Tibial artery (tissue), 4 donors: ENCODE data around the gene LRRC7.
"Not testable (repeated sequence)": the region's sequence is repeated elsewhere in the genome, so short reads cannot be mapped to it uniquely, and the experiment has no call there.

ENCODE experiments used
- DNase-seq, 2 donors: peaks; one replicate each; pipeline ENCODE4 v3.0.0-alpha.2; 2019
- H3K27ac ChIP-seq, 2 donors: fragments of 200-600 bp; sonication (generic) in 1 of 2; 1 replicate in 1 of 2; 2 replicates in 1 of 2; pipeline ENCODE4 v1.5.1; 2018 to 2019; ENCODE audit warnings: mild to moderate bottlenecking in 1 of 2
- H3K27me3 ChIP-seq, 2 donors: fragments of 200-600 bp; sonication (generic) in 1 of 2; one replicate each; pipeline versions ENCODE4 v1.5.1 to v1.6.0; 2016 to 2019
- H3K36me3 ChIP-seq, 3 donors: fragments of 200-600 bp; sonication (generic) in 2 of 3; one replicate each; pipeline ENCODE4 v1.5.1; 2016 to 2019; ENCODE audit warnings: mild to moderate bottlenecking in 2 of 3
- H3K4me1 ChIP-seq, 4 donors: fragments of 200-600 bp; sonication (generic) in 2 of 4; 1 replicate in 3 of 4; 2 replicates in 1 of 4; pipeline ENCODE4 v1.5.1; 2016 to 2019
- H3K4me3 ChIP-seq, 2 donors: fragments of 200-600 bp; sonication (generic) in 1 of 2; 1 replicate in 1 of 2; 2 replicates in 1 of 2; pipeline ENCODE4 v1.5.1; 2018 to 2019; ENCODE audit warnings: mild to moderate bottlenecking in 2 of 2
- H3K9me3 ChIP-seq, 3 donors: fragments of 200-600 bp; sonication (generic) in 1 of 3; one replicate each; pipeline ENCODE4 v1.5.1; 2016 to 2019
- CTCF ChIP-seq, 2 experiments: fragments of 200-600 bp in 1 of 2; fragments of 450-650 bp in 1 of 2; IDR thresholded peaks; one replicate each; pipeline ENCODE4 v1.5.1; 2017 to 2019; ENCODE audit warnings: antibody characterized with exemption in 2 of 2, mild to moderate bottlenecking in 1 of 2, moderate library complexity in 1 of 2
- intact Hi-C: fragments of 100-400 bp; cut with DNase I; formaldehyde crosslinking; loops from one replicate; pipeline ENCODE4 v1.15.0; 2023; ENCODE audit warnings: low total_unique reads

Gene LRRC7

DNA sequence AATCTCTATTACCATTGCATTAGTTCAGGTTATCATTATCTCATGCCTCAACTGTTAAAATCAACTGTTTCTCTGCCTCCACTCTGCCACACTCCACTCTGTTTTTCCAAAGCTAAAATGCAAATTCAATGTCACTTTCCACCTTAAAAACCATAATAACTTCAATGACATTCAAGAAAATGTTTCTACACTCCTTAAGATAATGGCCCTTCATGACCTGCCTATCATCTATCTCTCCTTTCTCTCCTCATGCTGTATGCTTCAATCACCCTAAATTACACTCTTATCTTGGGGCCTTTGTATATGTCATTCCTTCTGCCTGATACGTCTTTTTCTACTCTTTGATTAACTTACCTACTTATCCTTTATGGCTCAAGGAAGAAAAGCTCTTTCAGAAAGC is 296.0 kb downstream of the LRRC7 start:
- Histone ChIP-seq H3K27me3 (no peaks in the 10 kb centered on the region), H3K4me1 (no peaks in the 10 kb centered on the region), H3K4me3 (no peak overlapping the region), H3K27ac (no peak overlapping the region), H3K9me3 (no peaks in the 10 kb centered on the region), H3K36me3 (no peaks in the 10 kb centered on the region)
- no peak for DNase-seq
- intact Hi-C loops = no loop called here
- no peak for TF ChIP-seq CTCF (IDR thresholded peaks at IDR 0.05)

DNA sequence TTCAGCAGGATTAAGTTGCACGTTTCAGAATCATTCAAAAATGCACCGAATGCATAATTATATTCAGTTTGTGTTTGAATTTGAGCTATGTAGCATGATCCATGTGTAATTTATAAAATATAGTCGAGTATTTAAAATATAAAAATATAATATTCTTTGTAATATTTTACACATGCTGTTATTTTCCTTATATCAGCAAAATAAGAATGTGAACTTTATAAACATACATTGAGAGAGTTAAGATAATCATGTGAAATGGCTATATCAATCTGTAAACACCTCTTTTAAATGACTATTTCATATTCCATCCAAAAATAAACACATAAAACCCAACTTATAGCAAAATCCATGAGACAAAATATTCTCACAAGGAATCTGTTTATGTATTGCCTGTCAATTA is 303.7 kb downstream of the LRRC7 start:
- no peaks in the 10 kb centered on the region for H3K36me3 ChIP-seq
- intact Hi-C loops = no loop called here
- H3K27me3 ChIP-seq = no peaks in the 10 kb centered on the region
- H3K9me3 ChIP-seq = no peaks in the 10 kb centered on the region
- H3K27ac ChIP-seq = no peak overlapping the region
- DNase-seq = no peak
- TF ChIP-seq CTCF (IDR thresholded peaks at IDR 0.05) = no peak
- no peaks in the 10 kb centered on the region for H3K4me1 ChIP-seq
- no peak overlapping the region for H3K4me3 ChIP-seq

DNA sequence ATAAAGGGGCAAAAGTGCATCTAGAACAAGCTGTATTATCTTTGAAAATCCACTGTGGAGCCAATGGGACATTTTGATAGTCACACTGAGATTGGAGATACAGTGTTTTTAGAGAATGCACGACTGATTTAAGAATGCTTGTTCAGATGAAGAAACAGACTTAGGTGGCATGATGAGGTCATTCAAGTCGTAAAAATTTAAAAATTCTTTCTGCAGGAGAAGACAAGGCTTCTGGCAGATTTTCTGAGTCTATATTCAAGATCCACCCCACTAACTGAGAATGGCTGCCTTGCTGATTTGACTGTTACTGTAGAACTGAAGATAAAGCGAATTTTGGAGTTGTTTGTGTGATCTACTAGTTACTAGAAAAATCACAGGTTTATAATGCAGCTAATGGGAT is 310.6 kb downstream of the LRRC7 start:
- H3K27ac ChIP-seq = no peak overlapping the region
- no peaks in the 10 kb centered on the region for H3K9me3 ChIP-seq
- no peaks in the 10 kb centered on the region for H3K4me1 ChIP-seq
- TF ChIP-seq CTCF (IDR thresholded peaks at IDR 0.05) = no peak
- no peak for DNase-seq
- H3K4me3 ChIP-seq = no peak overlapping the region
- no peaks in the 10 kb centered on the region for H3K27me3 ChIP-seq
- H3K36me3 ChIP-seq = no peaks in the 10 kb centered on the region
- intact Hi-C loops = no loop called here

- H3K9me3 ChIP-seq = peaks cover 0 to 14% (median 11%) of the 10 kb centered on the region in 3 donors
- intact Hi-C loops, H3K4me1 ChIP-seq, DNase-seq, H3K27ac ChIP-seq, H3K36me3 ChIP-seq, H3K27me3 ChIP-seq, H3K4me3 ChIP-seq: not testable (repeated sequence)
Observed at GRCh38 chr1:69888016-69888415, 320.3 kb downstream of the LRRC7 start.

GRCh38 chr1:69888657-69889056 is 320.9 kb downstream of the LRRC7 start:
- H3K27ac ChIP-seq = no peak overlapping the region
- no peaks in the 10 kb centered on the region for H3K36me3 ChIP-seq
- intact Hi-C loops = no loop called here
- no peaks in the 10 kb centered on the region for H3K27me3 ChIP-seq
- TF ChIP-seq CTCF (IDR thresholded peaks at IDR 0.05) = no peak
- H3K4me3 ChIP-seq = no peak overlapping the region
- peaks cover 0 to 14% (median 11%) of the 10 kb centered on the region in 3 donors for H3K9me3 ChIP-seq
- no peaks in the 10 kb centered on the region for H3K4me1 ChIP-seq
- DNase-seq = no peak

DNA sequence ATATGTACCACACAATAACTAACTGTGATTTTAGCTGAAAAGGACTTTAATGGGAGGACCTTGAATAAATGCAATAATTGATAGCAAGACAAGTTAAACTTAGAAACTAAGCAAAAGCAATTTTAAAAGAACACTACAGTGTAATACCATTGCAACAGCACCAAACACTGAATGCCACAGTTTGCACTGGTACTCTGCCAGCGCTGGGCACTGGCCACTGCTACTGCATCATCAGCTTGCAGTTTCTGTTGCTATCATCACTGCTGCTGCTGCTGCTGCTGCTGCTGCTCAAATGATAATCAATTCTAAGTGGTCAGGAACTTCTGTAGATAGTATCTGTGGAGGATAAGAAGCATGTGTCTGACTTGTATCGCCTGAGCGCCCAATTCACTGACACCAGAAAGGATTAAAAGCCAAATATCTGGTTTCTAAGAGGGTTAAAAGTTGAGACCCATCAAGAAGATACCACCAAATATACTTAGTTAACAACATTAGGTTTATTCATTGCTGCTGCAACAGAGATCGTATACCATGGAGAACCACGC is 330.8 kb downstream of the LRRC7 start:
- no peaks in the 10 kb centered on the region for H3K9me3 ChIP-seq
- H3K27ac ChIP-seq = no peak overlapping the region
- no peak for DNase-seq
- no peak for TF ChIP-seq CTCF (IDR thresholded peaks at IDR 0.05)
- no peaks in the 10 kb centered on the region for H3K4me1 ChIP-seq
- H3K36me3 ChIP-seq = no peaks in the 10 kb centered on the region
- no peak overlapping the region for H3K4me3 ChIP-seq
- intact Hi-C loops = no loop called here
- H3K27me3 ChIP-seq = no peaks in the 10 kb centered on the region
